HG03097 (cell line): ENCODE results near the gene ABAT.

Experiments used
- ATAC-seq: cut with Tn5 transposase; IDR thresholded peaks from one replicate; pipeline ENCODE4 v1.9.1; 2021; ENCODE audit not compliant: unreplicated experiment, low FRiP score

Gene ABAT

DNA sequence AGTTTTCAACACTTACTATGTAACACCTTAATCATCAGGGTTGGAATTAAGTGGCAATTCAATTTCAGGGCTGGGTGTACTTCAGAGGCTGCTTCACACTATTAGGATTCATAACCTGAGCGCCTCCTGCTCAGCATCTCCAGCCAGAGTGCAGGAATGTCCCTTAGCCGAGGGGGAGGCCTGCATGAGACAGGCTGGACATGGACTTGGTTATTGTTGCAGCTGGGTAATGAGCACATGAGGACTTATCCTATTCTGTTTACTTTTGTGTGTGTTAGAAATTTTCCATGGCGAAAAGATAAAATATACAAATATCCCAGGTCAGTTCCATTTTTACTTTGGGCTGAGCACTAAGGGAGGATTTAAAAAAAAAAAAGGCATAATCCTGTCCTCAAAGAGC is 133.6 kb downstream of the ABAT start:
- ATAC-seq, result no peak

- no peak for ATAC-seq
Observed at GRCh38 chr16:8808613-8809353, 134.4 kb downstream of the ABAT start.

DNA sequence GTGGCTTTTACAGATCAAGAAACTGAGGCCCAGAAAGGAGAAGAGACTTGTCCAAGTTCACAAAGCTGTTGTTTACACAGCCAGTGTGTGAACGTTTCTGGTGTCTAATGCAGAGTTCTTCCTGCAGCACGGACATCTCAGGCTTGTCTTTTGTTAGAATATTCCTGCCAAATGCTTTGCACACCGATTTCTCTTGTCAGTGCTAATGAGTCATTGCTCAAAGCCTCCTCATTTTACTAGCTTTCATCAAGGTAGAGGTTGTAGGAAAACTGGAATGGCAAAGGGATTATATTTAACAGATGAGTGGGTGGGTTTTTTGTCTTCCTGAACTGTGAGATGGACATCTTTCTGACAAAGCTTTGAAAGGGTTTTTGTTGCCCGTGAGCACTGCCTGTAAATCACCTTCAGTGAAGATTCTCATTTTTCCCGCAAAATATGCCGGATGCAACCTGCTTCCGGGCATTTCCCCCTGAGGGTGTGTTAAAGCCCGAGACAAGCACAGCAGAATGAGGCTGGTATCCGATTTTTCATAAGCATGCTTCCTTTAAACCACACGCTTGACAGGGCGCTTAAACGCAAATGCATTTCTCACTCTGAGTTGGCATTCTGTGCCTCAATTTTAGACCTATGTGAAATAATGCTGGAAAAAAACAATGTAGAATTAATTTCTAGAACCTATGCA is 137.9 kb downstream of the ABAT start:
- no peak for ATAC-seq

- ATAC-seq, result no peak
Observed at GRCh38 chr16:8814095-8814806, 139.8 kb downstream of the ABAT start.

- ATAC-seq, result no peak
Observed at GRCh38 chr16:8816967-8817655, 142.7 kb downstream of the ABAT start.

- no peak for ATAC-seq
Observed at GRCh38 chr16:8818504-8819270, 144.3 kb downstream of the ABAT start.

DNA sequence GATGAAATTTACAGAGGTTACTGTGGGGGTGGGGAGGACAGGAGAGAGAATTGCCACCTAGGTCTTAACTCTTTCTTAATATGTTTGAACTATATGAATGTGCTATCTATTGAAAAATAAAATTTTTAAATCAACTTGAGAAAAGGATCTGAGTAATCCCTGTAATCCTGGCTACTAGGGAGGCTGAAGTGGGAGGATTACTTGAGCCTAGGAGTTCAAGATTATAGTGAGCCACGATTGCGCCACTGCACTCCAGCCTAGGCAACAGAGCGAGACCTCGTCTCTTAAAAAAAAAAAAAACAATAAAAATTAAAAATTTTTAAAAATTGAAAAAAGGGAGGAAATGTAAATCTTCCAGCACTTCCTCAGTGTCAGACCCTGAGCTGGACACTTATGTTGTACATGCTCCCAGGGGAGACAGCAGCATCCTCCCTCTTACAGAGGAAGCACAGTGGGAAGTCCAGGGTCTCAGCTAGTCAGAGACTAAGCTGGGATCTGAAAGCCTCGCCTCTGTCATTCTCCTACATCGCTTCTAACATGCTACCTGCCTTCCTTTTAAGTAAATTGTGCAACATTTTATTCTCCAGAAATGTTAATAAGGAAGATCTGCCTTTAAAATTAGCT is 145.1 kb downstream of the ABAT start:
- no peak for ATAC-seq

GRCh38 chr16:8822403-8822802 is 148.0 kb downstream of the ABAT start:
- no peak for ATAC-seq

GRCh38 chr16:8826278-8826879 is 152.0 kb downstream of the ABAT start:
- ATAC-seq, result no peak

GRCh38 chr16:8828541-8829165 is 154.2 kb downstream of the ABAT start:
- no peak for ATAC-seq

- ATAC-seq, result no peak
Observed at GRCh38 chr16:8831450-8831849, 157.0 kb downstream of the ABAT start.

DNA sequence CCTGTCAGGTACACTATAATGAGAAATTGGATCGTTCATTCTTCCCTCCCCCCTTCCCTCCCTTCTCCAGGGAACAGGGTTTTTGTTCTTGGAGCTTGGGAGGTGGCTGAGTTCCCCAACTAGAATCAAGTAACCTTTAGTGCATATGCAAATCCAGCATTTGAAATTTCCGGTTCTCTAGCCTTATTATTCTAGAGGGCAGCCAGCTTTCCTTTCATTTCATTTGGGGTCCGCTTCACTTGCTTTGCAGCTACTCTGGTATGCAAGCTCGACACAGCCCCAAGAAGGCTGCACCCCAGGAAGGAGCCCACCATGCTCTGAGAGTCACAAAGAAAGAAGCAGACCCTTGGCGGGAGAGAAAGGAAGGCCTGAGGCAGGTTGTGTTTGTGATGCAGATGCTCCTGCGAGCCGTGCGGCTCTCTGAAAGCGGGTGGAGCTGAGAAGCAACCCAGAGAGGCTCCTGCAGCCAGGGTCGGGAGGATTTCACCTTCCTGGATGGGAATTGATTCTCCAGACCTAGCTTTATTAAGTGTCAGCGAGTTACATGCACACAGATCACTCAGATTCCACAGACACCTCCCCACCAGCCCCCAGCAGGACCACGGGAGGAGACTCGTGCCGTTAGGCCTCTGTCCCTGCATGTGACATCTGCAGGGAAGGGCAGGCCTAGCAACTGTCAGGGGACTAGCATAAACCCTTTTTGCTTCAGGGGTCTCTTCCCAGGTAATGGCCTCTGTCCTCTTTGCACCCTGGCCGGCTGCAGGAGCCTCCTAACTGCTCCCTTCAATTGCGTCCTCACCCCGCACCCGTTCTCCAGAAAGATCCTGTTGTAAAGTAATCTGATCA is 157.7 kb downstream of the ABAT start:
- no peak for ATAC-seq

- no peak for ATAC-seq
Observed at GRCh38 chr16:8832717-8833105, 158.3 kb downstream of the ABAT start.
